Mammary epithelial cell (primary cell): Measurements from ENCODE around the gene GABARAPL1.

Experiments
- CTCF ChIP-seq, 2 donors: IDR thresholded peaks in 1 of 2; conservative IDR thresholded peaks in 1 of 2; 2 replicates each; pipeline ENCODE4 v1.5.1; 2011 to 2012; ENCODE audit warnings: inconsistent platforms in 2 of 2, low read length in 2 of 2, mild to moderate bottlenecking in 2 of 2, control low read depth in 1 of 2, low read depth in 1 of 2; ENCODE audit not compliant: insufficient read depth in 1 of 2; ENCODE audit errors: extremely low read depth in 1 of 2
- EZH2 ChIP-seq: IDR thresholded peaks from 2 replicates; pipeline ENCODE4 v1.6.1; 2012; ENCODE audit warnings: low read length, inconsistent platforms, borderline replicate concordance

- TF ChIP-seq CTCF (conservative IDR thresholded peaks at IDR 0.05 in 1 of 2, IDR thresholded peaks at IDR 0.05 in 1 of 2; ENCODE audit: extremely low read depth in 1 of 2, insufficient read depth in 1 of 2, low read depth in 1 of 2, low read length in 2 of 2): no peak
- no peak for TF ChIP-seq EZH2
Observed at GRCh38 chr12:10260927-10261326, 48.2 kb downstream of the GABARAPL1 start.
